OCI-LY1 (cell line): ENCODE results near the gene PLD1.

Experiments used
- H2AFZ ChIP-seq: fragments of 200-600 bp; sonication (generic), shearing (Covaris generic); 2 replicates; pipeline ENCODE4 v1.6.0; 2014; ENCODE audit warnings: antibody characterized with exemption, mild to moderate bottlenecking, low read length
- H3F3A ChIP-seq: fragments of 200-600 bp; sonication (generic), shearing (Covaris generic); 2 replicates; pipeline ENCODE4 v1.6.0; 2014; ENCODE audit warnings: mild to moderate bottlenecking, antibody characterized with exemption, low read length, moderate library complexity; ENCODE audit not compliant: insufficient read depth
- H3K27ac ChIP-seq: fragments of 200-600 bp; sonication (generic); 2 replicates; pipeline ENCODE4 v1.5.1; 2014; ENCODE audit warnings: low read length, mixed run types, mild to moderate bottlenecking, low read depth; ENCODE audit not compliant: poor library complexity, severe bottlenecking
- H3K27me3 ChIP-seq: fragments of 200-600 bp; sonication (generic); 2 replicates; pipeline ENCODE4 v1.6.0; 2014; ENCODE audit warnings: antibody characterized with exemption, mild to moderate bottlenecking, low read length, moderate library complexity; ENCODE audit not compliant: insufficient read depth
- H3K36me3 ChIP-seq: fragments of 200-600 bp; sonication (generic); 2 replicates; pipeline ENCODE4 v1.6.1; 2014; ENCODE audit warnings: mild to moderate bottlenecking, antibody characterized with exemption, low read length, moderate library complexity, mixed read lengths; ENCODE audit not compliant: insufficient read depth
- H3K4me1 ChIP-seq: fragments of 200-600 bp; sonication (generic); 2 replicates; pipeline ENCODE4 v1.5.1; 2014; ENCODE audit warnings: mild to moderate bottlenecking, low read length, moderate library complexity; ENCODE audit not compliant: insufficient read depth, severe bottlenecking
- H3K4me2 ChIP-seq: fragments of 200-600 bp; sonication (generic), shearing (Covaris generic); 2 replicates; pipeline ENCODE4 v1.6.1; 2014; ENCODE audit warnings: low read length
- H3K4me3 ChIP-seq: fragments of 200-600 bp; sonication (generic); 2 replicates; pipeline ENCODE4 v1.5.1; 2014; ENCODE audit warnings: low read length, low read depth, mild to moderate bottlenecking, mixed read lengths; ENCODE audit not compliant: poor library complexity, severe bottlenecking
- H3K79me2 ChIP-seq: fragments of 200-600 bp; shearing (Covaris generic); 2 replicates; pipeline ENCODE4 v1.6.1; 2016; ENCODE audit warnings: mixed run types, low read length, mixed read lengths; ENCODE audit not compliant: insufficient read depth
- H3K9ac ChIP-seq: fragments of 200-600 bp; sonication (generic), shearing (Covaris generic); 2 replicates; pipeline ENCODE4 v1.6.1; 2014; ENCODE audit warnings: mild to moderate bottlenecking, low read length, mixed read lengths
- H3K9me2 ChIP-seq: fragments of 200-600 bp; sonication (generic), shearing (Covaris generic); 2 replicates; pipeline ENCODE4 v1.6.1; 2014; ENCODE audit warnings: low read depth, mild to moderate bottlenecking, low read length, mixed read lengths
- H3K9me3 ChIP-seq: fragments of 200-600 bp; shearing (Covaris generic); 2 replicates; pipeline ENCODE4 v1.6.1; 2014; ENCODE audit warnings: low read length, mixed read lengths
- H4K20me1 ChIP-seq: fragments of 200-600 bp; sonication (generic), shearing (Covaris generic); 2 replicates; pipeline ENCODE4 v1.6.0; 2016; ENCODE audit warnings: mild to moderate bottlenecking, low read length; ENCODE audit not compliant: insufficient read depth
- CTCF ChIP-seq: fragments of 200-600 bp; sonication (generic), shearing (Covaris generic); IDR thresholded peaks from 2 replicates; pipeline ENCODE4 v1.5.1; 2017; ENCODE audit warnings: mild to moderate bottlenecking, antibody characterized with exemption, low read length, moderate library complexity, mixed read lengths
- EZH2 ChIP-seq: fragments of 200-600 bp; sonication (generic), shearing (Covaris generic); IDR thresholded peaks from 2 replicates; pipeline ENCODE4 v1.8.0; 2017; ENCODE audit warnings: borderline replicate concordance, mixed run types, mild to moderate bottlenecking, antibody characterized with exemption, low read length, moderate library complexity, mixed read lengths

Gene PLD1

DNA sequence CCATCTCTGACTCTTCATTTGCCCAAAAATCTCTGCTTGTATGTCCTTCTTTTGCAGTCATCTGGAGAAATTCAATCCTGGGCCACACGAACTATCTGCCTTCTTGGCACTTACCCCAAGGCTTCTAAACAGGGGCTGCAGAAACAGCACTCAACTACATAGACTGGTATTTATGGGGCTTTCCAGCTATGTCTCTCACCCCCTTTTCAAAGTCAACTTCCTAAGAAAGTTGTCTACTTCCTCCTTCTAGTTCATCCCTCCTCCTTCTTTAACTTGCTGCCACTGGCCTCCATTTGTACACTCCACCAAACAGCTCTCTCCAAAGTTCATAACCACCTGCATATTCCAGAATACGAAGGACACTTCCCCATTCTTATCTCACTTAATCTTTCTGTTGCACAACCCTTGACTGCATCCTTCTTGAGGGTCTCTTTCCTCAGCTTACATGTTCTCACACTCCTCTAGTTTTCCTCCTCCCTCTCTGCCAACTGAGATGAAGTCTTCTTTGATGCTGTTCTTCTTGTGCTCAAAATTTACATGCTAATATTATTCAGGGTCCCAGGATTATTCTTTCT lies 55.2 kb downstream of the PLD1 start:
- H3K27me3 ChIP-seq, result no peaks in the 10 kb centered on the region
- no peaks in the 10 kb centered on the region for H3K9me3 ChIP-seq

GRCh38 chr3:171753665-171754408 lies 56.4 kb downstream of the PLD1 start:
- TF ChIP-seq EZH2 (no peak), CTCF (no peak)
- Histone ChIP-seq H2AFZ (no peak overlapping the region), H4K20me1 (no peaks in the 10 kb centered on the region), H3K79me2 (no peaks in the 10 kb centered on the region), H3K4me3 (no peak overlapping the region), H3K4me1 (no peaks in the 10 kb centered on the region), H3K9me3 (no peaks in the 10 kb centered on the region), H3F3A (no peaks in the 10 kb centered on the region), H3K27me3 (no peaks in the 10 kb centered on the region), H3K4me2 (no peak overlapping the region), H3K36me3 (no peaks in the 10 kb centered on the region), H3K9me2 (no peaks in the 10 kb centered on the region), H3K27ac (no peak overlapping the region), H3K9ac (no peak overlapping the region)

More for the DNA sequence above, 55.2 kb downstream of the PLD1 start:
- TF ChIP-seq EZH2 (no peak), CTCF (no peak)
- Histone ChIP-seq H3K4me1 (no peaks in the 10 kb centered on the region), H3K4me2 (no peak overlapping the region), H3F3A (no peaks in the 10 kb centered on the region), H3K27ac (no peak overlapping the region), H3K4me3 (no peak overlapping the region), H4K20me1 (no peaks in the 10 kb centered on the region), H3K9me2 (no peaks in the 10 kb centered on the region), H3K9ac (no peak overlapping the region), H3K36me3 (no peaks in the 10 kb centered on the region), H3K79me2 (no peaks in the 10 kb centered on the region), H2AFZ (no peak overlapping the region)

GRCh38 chr3:171753025-171753472 lies 57.2 kb downstream of the PLD1 start:
- Histone ChIP-seq H3K36me3 (no peaks in the 10 kb centered on the region), H3K27me3 (no peaks in the 10 kb centered on the region), H3F3A (no peaks in the 10 kb centered on the region), H3K79me2 (no peaks in the 10 kb centered on the region), H3K9me2 (no peaks in the 10 kb centered on the region), H3K4me2 (no peak overlapping the region), H3K9ac (no peak overlapping the region), H4K20me1 (no peaks in the 10 kb centered on the region), H2AFZ (no peak overlapping the region), H3K4me1 (no peaks in the 10 kb centered on the region), H3K4me3 (no peak overlapping the region), H3K27ac (no peak overlapping the region), H3K9me3 (no peaks in the 10 kb centered on the region)
- no peak for TF ChIP-seq EZH2
- no peak for TF ChIP-seq CTCF
